Endodermal cell (in vitro differentiated cells): ENCODE results near the gene PDE7B. TPM values are rescaled to one million over a fixed set of nuclear protein-coding genes. Genes with fewer than 3 reads are reported as not detected.

Experiments
- DNase-seq: peaks from one replicate; pipeline ENCODE4 v3.0.0-alpha.2; 2017
- H3K27ac ChIP-seq: 2 replicates; pipeline ENCODE4 v1.5.1; 2013; ENCODE audit warnings: mild to moderate bottlenecking, low read depth, low read length, moderate library complexity
- H3K27me3 ChIP-seq: 2 replicates; pipeline ENCODE4 v1.6.1; 2013; ENCODE audit warnings: mild to moderate bottlenecking, low read length, moderate library complexity; ENCODE audit not compliant: insufficient read depth, control insufficient read depth, poor library complexity, severe bottlenecking
- H3K36me3 ChIP-seq: 2 replicates; pipeline ENCODE4 v1.7.0; 2013; ENCODE audit warnings: mild to moderate bottlenecking, low read length, moderate library complexity; ENCODE audit not compliant: control insufficient read depth, insufficient read depth
- H3K4me1 ChIP-seq: one replicate; pipeline ENCODE4 v1.7.0; 2013; ENCODE audit warnings: low read length; ENCODE audit not compliant: control insufficient read depth, insufficient read depth
- H3K4me3 ChIP-seq: 2 replicates; pipeline ENCODE4 v1.5.1; 2013; ENCODE audit warnings: mild to moderate bottlenecking, low read length, moderate library complexity
- H3K9ac ChIP-seq: 2 replicates; pipeline ENCODE4 v1.6.1; 2013; ENCODE audit warnings: mild to moderate bottlenecking, low read length, moderate library complexity; ENCODE audit not compliant: poor library complexity, severe bottlenecking; ENCODE audit errors: extremely low read depth
- H3K9me3 ChIP-seq: 2 replicates; pipeline ENCODE4 v1.6.1; 2013; ENCODE audit warnings: mild to moderate bottlenecking, low read length, moderate library complexity; ENCODE audit not compliant: control insufficient read depth
- H3K27ac Mint-ChIP-seq: 2 replicates; pipeline ENCODE4 v1.8.0; 2020; ENCODE audit warnings: mixed read lengths
- H3K27me3 Mint-ChIP-seq: 2 replicates; pipeline ENCODE4 v1.8.0; 2021; ENCODE audit warnings: mild to moderate bottlenecking, mixed read lengths; ENCODE audit not compliant: insufficient read depth
- H3K36me3 Mint-ChIP-seq: 2 replicates; pipeline ENCODE4 v1.8.0; 2020; ENCODE audit warnings: low read depth, mixed read lengths
- H3K4me1 Mint-ChIP-seq: 2 replicates; pipeline ENCODE4 v1.8.0; 2020; ENCODE audit warnings: mixed read lengths
- H3K4me3 Mint-ChIP-seq: 2 replicates; pipeline ENCODE4 v1.8.0; 2020; ENCODE audit warnings: mild to moderate bottlenecking, moderate library complexity, mixed read lengths
- H3K9me3 Mint-ChIP-seq: 2 replicates; pipeline ENCODE4 v1.8.0; 2020; ENCODE audit warnings: mild to moderate bottlenecking, mixed read lengths
- CTCF ChIP-seq: fragments of 200-600 bp; sonication (generic); conservative IDR thresholded peaks from 2 replicates; pipeline ENCODE4 v1.5.0; 2021; ENCODE audit warnings: antibody characterized with exemption, mild to moderate bottlenecking
- WGBS, 2 experiments: methylation state at CpG; one replicate each; pipeline versions ENCODE4 v1.1.5 to v1.1.7; 2013; ENCODE audit warnings: missing lambda C conversion rate in 2 of 2, mixed read lengths in 1 of 2; ENCODE audit not compliant: insufficient coverage in 1 of 2, insufficient read length in 1 of 2; 5-methylcytosine and 5-hydroxymethylcytosine counted together
- total RNA-seq, 2 donors: library from RNA; stranded (reverse); fragmentation: NEBNext Ultra II Directional in 1 of 2; extraction: Animal tissue kit (Norgen Biotek cat#: 25700) in 1 of 2; gene quantifications; 2 replicates in 1 of 2; 3 replicates in 1 of 2; pipeline ENCODE4 v1.2.1, GENCODE V29; 2021

PDE7B gene
- total RNA-seq, 2 donors from 2014 or later = 0.26 TPM; not detected in 1

GRCh38 chr6:136228814-136229213, 377.3 kb downstream of the PDE7B start:
- Histone ChIP-seq H3K9ac (no peak overlapping the region), H3K27me3 (no peaks in the 10 kb centered on the region), H3K4me3 (no peak overlapping the region), H3K36me3 (peaks cover 6% of the 10 kb centered on the region), H3K9me3 (no peaks in the 10 kb centered on the region), H3K27ac (no peak overlapping the region), H3K4me1 (no peaks in the 10 kb centered on the region)
- no peak for TF ChIP-seq CTCF
- Mint-ChIP-seq H3K9me3 (no peaks in the 10 kb centered on the region), H3K27me3 (no peaks in the 10 kb centered on the region), H3K36me3 (peaks cover 8% of the 10 kb centered on the region), H3K4me3 (no peak overlapping the region), H3K27ac (no peak overlapping the region), H3K4me1 (no peaks in the 10 kb centered on the region)
- DNase-seq = no peak
- WGBS, 2 experiments = 98 to 100% methylated on average over 2 of the region's 2 CpGs

GRCh38 chr6:136230219-136230853, 378.8 kb downstream of the PDE7B start:
- Histone ChIP-seq H3K4me1 (peaks cover 3% of the 10 kb centered on the region), H3K36me3 (peaks cover 6% of the 10 kb centered on the region), H3K27ac (no peak overlapping the region), H3K4me3 (no peak overlapping the region), H3K27me3 (no peaks in the 10 kb centered on the region), H3K9ac (no peak overlapping the region), H3K9me3 (no peaks in the 10 kb centered on the region)
- 92 to 100% methylated on average over 1 to 2 of the region's 2 CpGs for WGBS, 2 experiments
- Mint-ChIP-seq H3K9me3 (no peaks in the 10 kb centered on the region), H3K27me3 (no peaks in the 10 kb centered on the region), H3K36me3 (peaks cover 8% of the 10 kb centered on the region), H3K27ac (no peak overlapping the region), H3K4me3 (no peak overlapping the region), H3K4me1 (peaks cover 5% of the 10 kb centered on the region)
- no peak for DNase-seq
- TF ChIP-seq CTCF = no peak

GRCh38 chr6:136232701-136233100, 381.2 kb downstream of the PDE7B start:
- no peaks in the 10 kb centered on the region for H3K9me3 Mint-ChIP-seq
- Histone ChIP-seq H3K36me3 (peaks cover 6% of the 10 kb centered on the region), H3K9me3 (no peaks in the 10 kb centered on the region), H3K4me1 (peaks cover 3% of the 10 kb centered on the region), H3K9ac (no peak overlapping the region), H3K4me3 (no peak overlapping the region), H3K27ac (no peak overlapping the region), H3K27me3 (no peaks in the 10 kb centered on the region)
- DNase-seq = no peak
- peaks cover 12% of the 10 kb centered on the region for H3K36me3 Mint-ChIP-seq
- H3K4me1 Mint-ChIP-seq = peaks cover 9% of the 10 kb centered on the region
- H3K27me3 Mint-ChIP-seq = no peaks in the 10 kb centered on the region
- TF ChIP-seq CTCF = no peak
- H3K27ac Mint-ChIP-seq = no peak overlapping the region
- H3K4me3 Mint-ChIP-seq = no peak overlapping the region
- WGBS, 2 experiments = 93% methylated on average over 1 of the region's 1 CpG; no CpG with 5 or more reads in 1 of the 2 experiments
